GM18499 (cell line): ENCODE data around the gene MFSD2B.

ENCODE experiments used
- ATAC-seq: cut with Tn5 transposase; IDR thresholded peaks from one replicate; pipeline ENCODE4 v1.9.1; 2021; ENCODE audit warnings: moderate number of reproducible peaks; ENCODE audit not compliant: insufficient read depth, unreplicated experiment

Gene MFSD2B

GRCh38 chr2:24050041-24050979 is 40.4 kb downstream of the MFSD2B start:
- ATAC-seq = no peak

DNA sequence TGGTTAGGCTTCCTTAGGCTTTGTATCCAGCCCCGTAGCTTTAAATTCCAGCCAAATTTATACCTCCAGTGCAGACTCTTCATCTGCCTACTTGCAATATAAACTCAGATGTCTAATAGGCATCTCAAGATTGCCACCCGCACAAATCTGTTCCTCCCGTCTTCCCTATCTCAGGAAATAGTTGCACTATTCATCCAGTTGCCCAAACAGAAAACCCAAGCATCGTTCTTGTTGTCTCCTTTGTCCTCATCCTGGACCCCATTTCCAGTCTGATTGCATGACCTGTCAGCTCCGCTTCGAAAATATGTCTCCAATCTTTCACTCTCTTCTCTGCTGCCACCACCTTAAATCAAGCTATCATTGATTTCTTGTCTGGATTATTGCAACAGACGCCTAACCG is 41.9 kb downstream of the MFSD2B start:
- no peak for ATAC-seq

DNA sequence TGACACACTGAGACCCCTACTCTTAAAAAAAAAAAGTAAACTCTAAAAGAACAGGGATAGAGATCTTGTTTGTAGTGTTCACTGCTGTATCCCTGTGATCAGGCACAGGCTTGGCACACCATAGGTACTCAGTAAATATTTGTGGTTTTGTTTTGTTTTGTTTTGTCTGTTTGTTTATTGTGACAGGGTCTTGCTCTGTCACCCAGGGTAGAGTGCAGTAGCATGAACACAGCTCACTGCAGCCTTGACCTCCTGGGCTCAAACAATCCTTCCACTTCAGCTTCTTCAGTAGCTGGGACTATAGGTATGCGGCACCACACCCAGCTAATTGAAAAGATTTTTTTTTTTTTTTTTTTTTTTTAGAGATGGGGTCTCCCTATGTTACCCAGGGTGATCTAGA is 43.1 kb downstream of the MFSD2B start:
- ATAC-seq = no peak

GRCh38 chr2:24054366-24055010 is 44.6 kb downstream of the MFSD2B start:
- ATAC-seq = no peak

- ATAC-seq = no peak
Observed at GRCh38 chr2:24055750-24056149, 45.9 kb downstream of the MFSD2B start.

DNA sequence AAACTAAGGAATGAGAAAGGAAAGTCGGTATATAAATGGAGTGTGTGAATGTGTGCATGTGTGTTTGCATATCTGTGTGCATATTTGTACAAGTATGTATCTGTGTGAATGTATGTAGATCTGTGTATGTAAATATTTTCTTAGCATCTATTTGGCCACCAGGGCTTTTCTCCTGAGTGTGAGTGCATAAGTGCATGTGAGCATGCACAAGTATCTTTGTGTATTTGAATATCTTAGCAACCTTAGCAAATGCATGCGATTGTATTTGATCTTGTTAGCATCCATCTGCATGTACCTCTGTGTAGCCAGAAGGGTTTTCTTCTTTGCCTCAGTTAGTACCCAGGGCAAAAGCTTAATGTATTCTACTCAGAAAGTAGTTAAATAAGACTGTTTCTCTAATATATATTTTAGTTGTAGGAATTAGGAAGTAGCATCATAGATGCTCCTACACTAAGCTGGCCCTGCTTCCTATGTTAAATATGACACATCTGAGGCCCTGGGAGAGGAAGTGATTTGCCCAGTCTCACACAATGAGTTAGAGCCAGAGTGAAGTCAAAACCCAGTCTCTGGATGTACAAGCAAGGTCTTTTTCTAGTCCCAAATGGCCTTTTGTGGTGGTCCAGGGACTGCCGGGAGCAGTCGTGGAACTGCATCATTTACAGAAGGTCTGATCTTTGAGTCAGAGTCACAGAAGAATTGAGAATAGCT is 48.8 kb downstream of the MFSD2B start:
- no peak for ATAC-seq

GRCh38 chr2:24065341-24065740 is 55.5 kb downstream of the MFSD2B start:
- ATAC-seq = no peak

DNA sequence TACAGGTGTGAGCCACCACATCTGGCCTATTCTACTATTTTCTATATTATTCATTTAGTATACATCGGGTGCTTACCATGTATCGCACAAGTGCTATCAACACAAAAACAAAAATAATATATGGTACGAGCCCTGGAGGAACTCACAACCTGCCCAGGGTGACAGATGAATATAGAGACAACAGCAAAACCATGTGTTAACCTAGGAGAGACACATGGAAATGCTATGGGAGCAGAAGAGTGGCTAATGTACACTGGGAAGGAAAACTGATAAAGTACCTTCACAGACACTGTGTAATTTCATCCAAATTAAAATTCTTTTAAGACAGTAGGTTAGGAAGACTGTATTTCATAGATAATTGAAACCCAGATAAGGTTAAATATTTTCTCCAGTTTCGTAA is 62.4 kb downstream of the MFSD2B start:
- no peak for ATAC-seq

DNA sequence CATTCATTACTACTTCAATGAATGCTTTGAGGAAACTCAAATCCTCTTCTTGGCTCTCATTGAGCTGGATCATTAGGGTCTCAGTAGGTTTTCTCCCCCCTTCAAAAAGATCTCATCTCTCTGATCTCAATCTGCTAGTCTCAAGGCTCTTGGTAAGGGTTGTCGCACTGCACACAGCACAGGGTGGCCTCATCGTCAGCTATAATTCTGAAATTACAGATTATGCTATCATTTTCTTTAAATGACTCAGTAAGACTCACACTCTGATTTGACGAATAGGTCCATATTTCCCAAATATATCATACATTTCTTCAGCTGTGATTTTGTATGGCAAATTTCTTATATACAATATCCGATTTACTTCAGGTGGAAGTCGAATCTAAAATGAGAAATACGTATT is 63.9 kb downstream of the MFSD2B start:
- ATAC-seq = no peak

DNA sequence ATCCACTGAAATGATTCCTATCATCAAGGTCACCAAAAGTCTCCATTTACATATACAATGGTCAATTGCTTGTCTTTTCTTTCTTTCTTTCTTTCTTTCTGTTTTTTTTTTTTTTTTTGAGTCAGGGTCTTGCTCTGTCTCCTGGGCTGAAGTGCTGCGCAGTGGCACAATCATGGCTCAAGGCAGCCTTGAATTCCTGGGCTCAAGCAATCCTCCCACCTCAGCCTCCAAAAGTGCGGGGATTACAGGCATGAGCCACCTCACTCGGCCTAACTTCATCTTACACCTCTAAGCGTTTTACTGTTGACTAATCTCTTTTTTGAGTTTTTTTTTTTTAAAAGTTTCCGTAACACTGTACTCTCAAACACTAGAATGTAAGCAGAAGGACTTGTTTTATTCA is 65.4 kb downstream of the MFSD2B start:
- ATAC-seq = no peak
